ENCODE measurements around the gene CDC37.

DNA sequence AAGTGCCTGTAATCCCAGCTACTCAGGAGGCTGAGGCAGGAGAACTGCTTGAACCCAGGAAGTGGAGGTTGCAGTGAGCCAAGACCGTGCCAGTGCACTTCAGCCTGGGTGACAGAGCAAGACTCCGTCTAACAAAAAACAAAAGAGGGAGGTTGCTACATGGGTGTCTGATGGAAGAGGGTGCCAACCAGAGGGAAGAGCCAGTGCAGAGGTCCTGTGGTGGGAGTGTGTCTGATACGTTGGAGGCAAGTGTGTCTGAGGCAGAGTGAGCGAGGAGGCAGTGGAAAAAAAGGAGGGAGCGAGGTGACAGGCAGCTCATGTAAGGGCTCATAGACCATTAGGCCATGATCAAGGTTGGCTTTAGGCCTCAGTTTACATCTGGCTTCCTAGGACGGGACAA, 23.8 kb upstream of the CDC37 start:
- TF ChIP-seq, protein P1, sequence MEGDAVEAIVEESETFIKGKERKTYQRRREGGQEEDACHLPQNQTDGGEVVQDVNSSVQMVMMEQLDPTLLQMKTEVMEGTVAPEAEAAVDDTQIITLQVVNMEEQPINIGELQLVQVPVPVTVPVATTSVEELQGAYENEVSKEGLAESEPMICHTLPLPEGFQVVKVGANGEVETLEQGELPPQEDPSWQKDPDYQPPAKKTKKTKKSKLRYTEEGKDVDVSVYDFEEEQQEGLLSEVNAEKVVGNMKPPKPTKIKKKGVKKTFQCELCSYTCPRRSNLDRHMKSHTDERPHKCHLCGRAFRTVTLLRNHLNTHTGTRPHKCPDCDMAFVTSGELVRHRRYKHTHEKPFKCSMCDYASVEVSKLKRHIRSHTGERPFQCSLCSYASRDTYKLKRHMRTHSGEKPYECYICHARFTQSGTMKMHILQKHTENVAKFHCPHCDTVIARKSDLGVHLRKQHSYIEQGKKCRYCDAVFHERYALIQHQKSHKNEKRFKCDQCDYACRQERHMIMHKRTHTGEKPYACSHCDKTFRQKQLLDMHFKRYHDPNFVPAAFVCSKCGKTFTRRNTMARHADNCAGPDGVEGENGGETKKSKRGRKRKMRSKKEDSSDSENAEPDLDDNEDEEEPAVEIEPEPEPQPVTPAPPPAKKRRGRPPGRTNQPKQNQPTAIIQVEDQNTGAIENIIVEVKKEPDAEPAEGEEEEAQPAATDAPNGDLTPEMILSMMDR (IDR thresholded peaks at IDR 0.05), result no peak
- no peak for TF ChIP-seq POLR2A (IDR thresholded peaks at IDR 0.05)
- TF ChIP-seq POLR2AphosphoS5 (IDR thresholded peaks at IDR 0.05), result no peak
- no peak for TF ChIP-seq EP300 (IDR thresholded peaks at IDR 0.05)

All from stomach (tissue), 4 donors.